HEK293 (cell line): ENCODE data around the gene BAZ2B.

Experiments used
- CTCF ChIA-PET: fragments of 350-600 bp; formaldehyde crosslinking; extraction: SDS; loops from one replicate; lab custom pipeline; 2021; ENCODE audit warnings: antibody characterized with exemption; lab: Yijun Ruan, JAX
- POLR2A ChIA-PET: fragments of 300-600 bp; formaldehyde crosslinking; extraction: SDS; loops from one replicate; lab custom pipeline; 2020; ENCODE audit warnings: antibody characterized with exemption, inconsistent platforms; lab: Yijun Ruan, JAX
- H3K27ac ChIP-seq: fragments of 200-500 bp; sonication (Bioruptor generic); 2 replicates; pipeline ENCODE4 v1.5.1; 2014; ENCODE audit warnings: low read depth, low read length, control low read depth, inconsistent platforms; ENCODE audit errors: extremely low read depth
- H3K36me3 ChIP-seq, 2 experiments: fragments of 200-500 bp in 1 of 2; sonication (Bioruptor generic) in 1 of 2; 1 replicate in 1 of 2; 2 replicates in 1 of 2; pipeline ENCODE4 v1.5.1; 2014 to 2017; ENCODE audit warnings: inconsistent platforms in 2 of 2, low read length in 2 of 2; ENCODE audit not compliant: control insufficient read depth in 2 of 2, insufficient read depth in 1 of 2
- H3K4me1 ChIP-seq: fragments of 200-500 bp; sonication (Bioruptor generic); 2 replicates; pipeline ENCODE4 v1.5.1; 2014; ENCODE audit warnings: mild to moderate bottlenecking, low read length, inconsistent platforms; ENCODE audit not compliant: control insufficient read depth, insufficient read depth
- H3K4me3 ChIP-seq: 2 replicates; pipeline ENCODE4 v1.5.1; 2011; ENCODE audit warnings: low read depth, mild to moderate bottlenecking, control low read depth, low read length, moderate library complexity
- H3K9me3 ChIP-seq: fragments of 200-500 bp; sonication (Bioruptor generic); 2 replicates; pipeline ENCODE4 v1.5.1; 2014; ENCODE audit warnings: low read depth, low read length, inconsistent platforms; ENCODE audit not compliant: control insufficient read depth, insufficient read depth
- ELK4 ChIP-seq: IDR thresholded peaks from 2 replicates; pipeline ENCODE4 v1.6.1; 2011; ENCODE audit warnings: mild to moderate bottlenecking, low read depth, low read length, borderline replicate concordance
- GLIS1 ChIP-seq: fragments of 450-650 bp; formaldehyde crosslinking; IDR thresholded peaks from 2 replicates; pipeline ENCODE4 v1.5.1; 2016; ENCODE audit warnings: missing biosample characterization, missing genetic modification characterization
- PBX3 ChIP-seq: sonication (generic); formaldehyde crosslinking; IDR thresholded peaks from 2 replicates; pipeline ENCODE4 v1.8.1; 2022; ENCODE audit warnings: mild to moderate bottlenecking, moderate library complexity, missing genetic modification reagents
- PRDM1 ChIP-seq: fragments of 450-650 bp; formaldehyde crosslinking; IDR thresholded peaks from 2 replicates; pipeline ENCODE4; 2016; ENCODE audit warnings: missing biosample characterization, missing genetic modification characterization
- PRDM6 ChIP-seq: fragments of 450-650 bp; formaldehyde crosslinking; IDR thresholded peaks from 2 replicates; pipeline ENCODE4 v1.5.1; 2017; ENCODE audit warnings: missing biosample characterization, missing genetic modification characterization
- ZBTB26 ChIP-seq: fragments of 450-650 bp; formaldehyde crosslinking; optimal IDR thresholded peaks from 2 replicates; pipeline ENCODE3; 2016; ENCODE audit warnings: missing biosample characterization, mild to moderate bottlenecking, missing genetic modification characterization
- ZNF10 ChIP-seq: fragments of 450-650 bp; formaldehyde crosslinking; IDR thresholded peaks from 2 replicates; pipeline ENCODE4 v1.5.1; 2017; ENCODE audit warnings: missing biosample characterization, missing genetic modification characterization
- ZNF140 ChIP-seq: fragments of 450-650 bp; formaldehyde crosslinking; IDR thresholded peaks from 2 replicates; pipeline ENCODE4 v1.5.1; 2016; ENCODE audit warnings: missing biosample characterization, missing genetic modification characterization
- ZNF175 ChIP-seq: fragments of 450-650 bp; formaldehyde crosslinking; IDR thresholded peaks from 2 replicates; pipeline ENCODE4 v1.5.1; 2016; ENCODE audit warnings: missing biosample characterization, missing genetic modification characterization
- ZNF202 ChIP-seq: fragments of 450-650 bp; formaldehyde crosslinking; IDR thresholded peaks from 2 replicates; pipeline ENCODE4 v1.5.1; 2016; ENCODE audit warnings: missing biosample characterization, missing genetic modification characterization, borderline replicate concordance
- ZNF24 ChIP-seq: fragments of 450-650 bp; formaldehyde crosslinking; IDR thresholded peaks from 2 replicates; pipeline ENCODE4 v1.5.1; 2016; ENCODE audit warnings: missing biosample characterization, missing genetic modification characterization
- ZNF248 ChIP-seq: fragments of 450-650 bp; formaldehyde crosslinking; IDR thresholded peaks from 2 replicates; pipeline ENCODE4 v1.5.1; 2017; ENCODE audit warnings: missing biosample characterization, missing genetic modification characterization
- ZNF266 ChIP-seq: fragments of 450-650 bp; formaldehyde crosslinking; IDR thresholded peaks from 2 replicates; pipeline ENCODE4 v1.5.1; 2016; ENCODE audit warnings: missing biosample characterization, missing genetic modification characterization, low read depth
- ZNF341 ChIP-seq: fragments of 450-650 bp; formaldehyde crosslinking; IDR thresholded peaks from 2 replicates; pipeline ENCODE4; 2016; ENCODE audit warnings: low read depth, missing biosample characterization, missing genetic modification characterization
- ZNF354C ChIP-seq: fragments of 450-650 bp; formaldehyde crosslinking; IDR thresholded peaks from 2 replicates; pipeline ENCODE4 v1.5.1; 2016; ENCODE audit warnings: missing biosample characterization, missing genetic modification characterization, low read depth, borderline replicate concordance
- ZNF404 ChIP-seq: fragments of 450-650 bp; formaldehyde crosslinking; IDR thresholded peaks from 2 replicates; pipeline ENCODE4 v1.5.1; 2017; ENCODE audit warnings: missing biosample characterization, missing genetic modification characterization
- ZNF555 ChIP-seq: fragments of 450-650 bp; formaldehyde crosslinking; conservative IDR thresholded peaks from 2 replicates; pipeline ENCODE4 v1.5.1; 2017; ENCODE audit warnings: missing biosample characterization, mild to moderate bottlenecking, missing genetic modification characterization, inconsistent platforms
- ZNF610 ChIP-seq: fragments of 450-650 bp; formaldehyde crosslinking; IDR thresholded peaks from 2 replicates; pipeline ENCODE4 v1.5.1; 2016; ENCODE audit warnings: missing biosample characterization, missing genetic modification characterization, borderline replicate concordance
- ZNF670 ChIP-seq: fragments of 450-650 bp; formaldehyde crosslinking; IDR thresholded peaks from 2 replicates; pipeline ENCODE4 v1.5.1; 2016; ENCODE audit warnings: missing biosample characterization, missing genetic modification characterization, low read depth
- ZNF677 ChIP-seq: fragments of 450-650 bp; IDR thresholded peaks from 2 replicates; pipeline ENCODE4 v1.5.0; 2018; ENCODE audit warnings: missing biosample characterization, mild to moderate bottlenecking, missing genetic modification characterization, moderate library complexity
- ZNF777 ChIP-seq: fragments of 450-650 bp; formaldehyde crosslinking; IDR thresholded peaks from 2 replicates; pipeline ENCODE4 v1.5.1; 2017; ENCODE audit warnings: missing biosample characterization, missing genetic modification characterization, borderline replicate concordance
- ZNF785 ChIP-seq: fragments of 450-650 bp; formaldehyde crosslinking; IDR thresholded peaks from 2 replicates; pipeline ENCODE4 v1.5.1; 2016; ENCODE audit warnings: missing biosample characterization, missing genetic modification characterization
- ZNF837 ChIP-seq: fragments of 450-650 bp; formaldehyde crosslinking; IDR thresholded peaks from 2 replicates; pipeline ENCODE4 v1.5.1; 2016; ENCODE audit warnings: missing biosample characterization, missing genetic modification characterization
- ZNF843 ChIP-seq: fragments of 450-650 bp; formaldehyde crosslinking; IDR thresholded peaks from 2 replicates; pipeline ENCODE4 v1.5.1; 2016; ENCODE audit warnings: missing biosample characterization, missing genetic modification characterization
- ZSCAN18 ChIP-seq: fragments of 450-650 bp; formaldehyde crosslinking; IDR thresholded peaks from 2 replicates; pipeline ENCODE4 v1.5.1; 2016; ENCODE audit warnings: missing biosample characterization, missing genetic modification characterization

The BAZ2B gene

GRCh38 chr2:159460227-159460626, 156.1 kb downstream of the BAZ2B start:
- CTCF ChIA-PET: interaction anchor here (0.6 kb wide), 2 partner anchors 79 to 506 kb away, joined by 3 read pairs; no protein-coding TSS in a partner anchor
- H3K36me3 ChIP-seq: no peaks in the 10 kb centered on the region

GRCh38 chr2:159459279-159459678, 157.1 kb downstream of the BAZ2B start:
- CTCF ChIA-PET: no interaction called here
- POLR2A ChIA-PET: no interaction called here
- no peaks in the 10 kb centered on the region for H3K9me3 ChIP-seq
- no peaks in the 10 kb centered on the region for H3K4me1 ChIP-seq
- no peak overlapping the region for H3K27ac ChIP-seq
- no peak overlapping the region for H3K4me3 ChIP-seq
- TF ChIP-seq ZNF24 (tag by site-specific recombination) (no peak), ZNF843 (no peak), ZNF837 (tag by site-specific recombination) (no peak), ZNF555 (tag by site-specific recombination) (no peak), ELK4 (no peak), ZNF677 (tag by site-specific recombination) (no peak)
- H3K36me3 ChIP-seq: no peaks in the 10 kb centered on the region

More at GRCh38 chr2:159460227-159460626, 156.1 kb downstream of the BAZ2B start:
- Histone ChIP-seq H3K9me3 (no peaks in the 10 kb centered on the region), H3K4me1 (no peaks in the 10 kb centered on the region), H3K4me3 (no peak overlapping the region)
- TF ChIP-seq ZNF404 (tag by site-specific recombination): no peak
- TF ChIP-seq ZBTB26: no peak
- TF ChIP-seq ZNF777 (tag by site-specific recombination): no peak
- TF ChIP-seq GLIS1 (tag by site-specific recombination): no peak
- TF ChIP-seq ZNF670 (tag by site-specific recombination): no peak
- TF ChIP-seq ZNF248 (tag by site-specific recombination): no peak
- no peak for TF ChIP-seq ZNF140
- no peak for TF ChIP-seq PBX3
- TF ChIP-seq, all 188 proteins: peak for 0
- no peak overlapping the region for H3K27ac ChIP-seq
- POLR2A ChIA-PET: no interaction called here

- no peak for TF ChIP-seq ZNF785
- no peak for TF ChIP-seq ZNF341
- no peak for TF ChIP-seq ZNF10 (tag by site-specific recombination)
- TF ChIP-seq ZSCAN18 (tag by site-specific recombination): no peak
- no peak for TF ChIP-seq PRDM6 (tag by site-specific recombination)
- TF ChIP-seq PRDM1: no peak
- TF ChIP-seq ZNF610 (tag by site-specific recombination): no peak
- no peak for TF ChIP-seq ZNF202 (tag by site-specific recombination)
- no peak for TF ChIP-seq ZNF777 (tag by site-specific recombination)
- no peak for TF ChIP-seq ZNF266 (tag by site-specific recombination)
- no peak for TF ChIP-seq ZNF354C (tag by site-specific recombination)
- TF ChIP-seq ZNF175 (tag by site-specific recombination): no peak
- TF ChIP-seq ZBTB26: no peak
- ChIA-PET POLR2A (no interaction called here), CTCF (no interaction called here)
- Histone ChIP-seq H3K4me3 (no peak overlapping the region), H3K9me3 (no peaks in the 10 kb centered on the region), H3K27ac (no peak overlapping the region), H3K4me1 (no peaks in the 10 kb centered on the region), H3K36me3 (no peaks in the 10 kb centered on the region)
These were observed 158.8 kb downstream of the BAZ2B start for GRCh38 chr2:159457589-159457988.
